SIG-M5 treated with dmso at 0.1 percent for 504 hours (cell line): ENCODE measurements around the gene YDJC.
"Not testable (repeated sequence)": the region's sequence is repeated elsewhere in the genome, so short reads cannot be mapped to it uniquely, and the experiment has no call there.

Source experiments
- DNase-seq: peaks from one replicate; lab custom pipeline; 2025; ENCODE audit not compliant: unreplicated experiment; lab: John Stamatoyannopoulos, UW

Gene YDJC

GRCh38 chr22:21652010-21652546, 22.3 kb upstream of the YDJC start:
- DNase-seq, result peak; percentile 89

DNA sequence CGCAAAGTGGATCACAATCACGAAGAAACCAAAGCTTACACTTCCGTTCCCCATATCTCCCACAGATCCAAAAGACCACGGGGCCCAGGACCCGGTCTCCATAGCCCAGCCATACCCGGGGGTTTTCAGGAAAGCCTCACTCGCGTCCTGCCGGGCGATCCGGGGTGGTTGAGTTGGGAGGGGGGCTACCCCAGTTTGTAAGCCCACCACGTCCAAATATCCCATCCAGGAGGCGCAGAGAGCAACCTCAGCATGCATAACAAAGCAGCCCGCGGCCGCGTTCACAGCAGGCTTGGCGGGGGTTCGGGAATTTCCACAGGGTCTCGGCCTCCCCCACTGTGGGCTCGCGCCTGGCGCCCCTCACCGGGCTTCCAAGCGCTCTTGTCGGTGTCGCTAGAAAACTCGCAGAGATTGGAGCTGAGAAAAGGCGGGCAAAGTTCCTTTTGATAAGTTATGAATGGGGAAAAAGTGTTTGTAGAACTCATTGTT, 21.7 kb upstream of the YDJC start:
- no peak for DNase-seq

DNA sequence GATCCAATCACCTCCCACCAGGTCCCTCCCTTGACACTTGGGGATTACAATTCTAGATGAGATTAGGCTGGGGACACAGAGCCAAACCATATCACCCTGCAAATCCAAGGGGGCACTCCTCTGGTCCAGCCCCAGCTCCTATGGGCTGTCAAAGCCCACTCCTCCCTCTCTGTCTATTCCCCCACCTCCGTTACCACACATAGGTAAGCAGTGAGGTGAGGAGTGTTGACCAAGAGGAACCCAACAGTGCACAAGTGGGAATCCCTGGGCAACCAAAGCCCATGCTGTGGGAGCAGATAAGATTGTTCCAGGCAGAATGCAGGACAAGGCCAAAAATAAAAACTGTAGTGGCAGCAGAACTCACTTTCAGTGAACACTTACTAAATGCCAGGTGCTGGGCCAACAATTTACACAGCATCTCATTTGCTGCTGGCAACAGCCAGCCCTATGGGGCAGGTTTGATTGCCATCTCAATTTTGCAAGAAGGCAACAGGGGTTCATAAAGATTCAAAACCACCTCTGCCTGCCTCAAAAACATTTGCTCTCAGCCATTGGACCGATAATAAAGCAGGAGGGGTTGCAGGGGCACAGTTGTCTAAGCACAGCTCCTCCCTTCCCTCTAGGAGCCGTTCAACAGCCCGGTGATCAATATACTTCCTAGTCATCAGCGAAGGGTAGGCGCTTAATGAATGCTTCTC, 21.1 kb upstream of the YDJC start:
- DNase-seq, result peak; percentile 51

- no peak for DNase-seq
Measured at GRCh38 chr22:21650280-21650679, 20.5 kb upstream of the YDJC start.

DNA sequence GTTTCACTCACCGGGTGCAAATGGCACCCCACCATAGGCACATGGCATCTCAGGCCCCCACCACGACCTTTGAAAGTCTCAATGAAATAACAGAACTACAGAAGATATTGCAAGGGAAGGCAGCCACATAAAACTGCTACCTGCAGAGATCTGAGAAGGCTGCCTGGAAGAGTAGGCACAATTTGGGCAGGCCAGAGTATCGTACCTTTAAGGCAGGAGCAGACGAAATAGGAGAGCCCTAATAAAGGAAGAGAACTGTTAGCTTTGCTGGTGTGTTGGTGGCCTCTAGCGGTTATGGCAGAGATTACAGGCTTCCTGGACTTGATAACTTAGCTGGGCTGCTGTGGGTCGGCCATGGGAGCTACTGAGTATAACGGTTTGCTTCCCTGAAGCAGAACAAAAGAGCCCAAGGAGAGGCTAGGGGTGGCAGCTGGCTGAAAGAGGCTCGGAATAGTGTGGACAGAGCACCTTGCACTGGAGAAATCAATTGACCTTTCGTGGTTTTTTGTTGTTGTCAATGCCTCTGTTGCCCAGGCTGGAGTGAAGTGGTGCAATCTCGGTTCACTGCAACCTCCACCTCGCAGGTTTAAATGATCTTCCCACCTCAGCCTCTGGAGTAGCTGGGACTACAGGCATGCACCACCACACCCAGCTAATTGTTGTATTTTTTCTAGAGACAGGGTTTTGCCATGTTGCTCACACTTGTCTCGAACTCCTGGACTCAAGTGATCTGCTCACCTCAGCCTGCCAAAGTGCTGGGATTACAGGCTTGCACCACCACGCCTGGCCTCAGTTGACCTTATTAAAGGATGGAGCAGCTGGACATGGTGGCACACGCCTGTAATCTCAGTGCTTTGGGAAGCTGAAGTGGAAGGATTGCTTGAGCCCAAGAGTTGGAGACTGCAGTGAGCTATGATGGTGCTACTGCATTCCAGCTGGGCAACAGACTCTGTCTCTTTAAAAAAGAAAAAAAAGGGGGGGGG, 17.1 kb upstream of the YDJC start:
- peak; percentile 87 for DNase-seq

DNA sequence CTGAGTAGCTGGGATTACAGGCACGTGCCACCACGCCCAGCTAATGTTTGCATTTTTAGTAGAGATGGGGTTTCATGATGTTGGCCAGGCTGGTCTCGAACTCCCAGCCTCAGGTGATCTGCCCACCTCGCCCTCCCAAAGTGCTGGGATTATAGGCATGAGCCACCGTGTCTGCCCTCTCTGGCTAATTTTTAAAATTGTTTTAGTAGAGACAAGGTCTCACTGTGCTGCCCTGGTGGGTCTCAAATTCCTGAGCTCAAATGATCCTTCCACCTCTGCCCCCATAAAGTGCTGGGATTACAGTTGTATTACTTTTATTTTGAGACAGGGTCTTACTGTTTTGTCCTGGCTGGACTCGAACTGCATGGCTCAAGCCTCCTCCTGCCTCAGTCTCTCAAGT, 15.7 kb upstream of the YDJC start:
- not testable (repeated sequence) for DNase-seq

DNA sequence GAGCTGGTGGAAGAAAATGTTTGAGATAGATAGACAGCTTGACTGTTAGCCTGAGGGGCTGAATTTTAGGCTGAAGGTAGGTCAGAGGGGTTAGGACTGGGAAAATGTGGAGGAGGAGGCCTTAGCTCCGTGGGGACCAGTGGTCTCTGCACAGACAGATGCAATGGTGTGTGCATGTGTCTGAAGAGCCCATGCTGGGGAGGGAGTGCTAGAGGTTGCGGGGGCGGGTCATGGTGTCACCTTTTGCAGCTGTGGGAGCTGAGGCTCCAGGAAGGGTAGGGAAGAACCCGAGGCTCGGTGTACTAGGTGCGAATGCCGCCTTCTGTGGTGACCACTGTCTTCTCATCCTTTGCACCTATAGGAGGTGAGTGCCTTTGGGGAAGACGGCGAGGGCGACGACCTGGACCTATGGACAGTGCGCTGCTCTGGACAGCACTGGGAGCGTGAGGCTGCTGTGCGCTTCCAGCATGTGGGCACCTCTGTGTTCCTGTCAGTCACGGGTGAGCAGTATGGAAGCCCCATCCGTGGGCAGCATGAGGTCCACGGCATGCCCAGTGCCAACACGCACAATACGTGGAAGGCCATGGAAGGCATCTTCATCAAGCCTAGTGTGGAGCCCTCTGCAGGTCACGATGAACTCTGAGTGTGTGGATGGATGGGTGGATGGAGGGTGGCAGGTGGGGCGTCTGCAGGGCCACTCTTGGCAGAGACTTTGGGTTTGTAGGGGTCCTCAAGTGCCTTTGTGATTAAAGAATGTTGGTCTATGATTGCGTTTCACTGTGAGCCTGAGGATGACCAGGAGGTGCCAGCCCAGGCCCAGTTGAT, 13.9 kb upstream of the YDJC start:
- no peak for DNase-seq

GRCh38 chr22:21642584-21643448, 13.0 kb upstream of the YDJC start:
- DNase-seq, result peak; percentile 46

DNA sequence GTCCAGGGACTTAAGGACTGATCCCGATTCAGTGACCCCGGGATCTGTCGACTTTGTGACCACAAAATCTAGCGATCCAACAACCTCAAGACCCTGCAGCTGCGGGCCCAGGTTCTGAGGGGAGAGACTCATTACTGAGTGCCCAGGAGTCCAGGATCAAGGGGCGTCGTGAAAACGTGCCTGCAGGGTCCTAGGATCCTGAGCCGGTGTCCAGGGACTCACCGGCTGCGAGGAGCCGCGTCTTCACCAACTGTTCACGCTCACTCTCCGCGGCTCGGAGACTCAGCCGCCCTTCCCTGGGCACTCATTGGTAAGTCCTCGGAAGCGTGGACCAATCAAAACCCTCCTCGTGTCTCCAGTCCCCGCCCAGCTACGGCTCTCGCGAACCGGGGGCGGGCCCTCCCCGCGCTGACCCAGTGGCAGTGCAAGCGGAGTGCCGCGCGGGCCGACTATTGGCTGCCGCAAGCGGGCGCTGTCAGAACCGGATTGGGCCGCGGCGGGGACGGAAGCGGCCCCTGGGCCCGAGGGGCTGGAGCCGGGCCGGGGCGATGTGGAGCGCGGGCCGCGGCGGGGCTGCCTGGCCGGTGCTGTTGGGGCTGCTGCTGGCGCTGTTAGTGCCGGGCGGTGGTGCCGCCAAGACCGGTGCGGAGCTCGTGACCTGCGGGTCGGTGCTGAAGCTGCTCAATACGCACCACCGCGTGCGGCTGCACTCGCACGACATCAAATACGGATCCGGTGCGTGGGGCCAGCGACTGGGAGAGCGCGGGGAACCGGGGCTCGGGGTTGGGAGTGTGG, 12.2 kb upstream of the YDJC start, which contains the start of gene SDF2L1:
Gene SDF2L1 (plus strand): TSS at position 514 of the 795 bp plus-strand sequence. CDS start 35 bp downstream, at position 549.
- peak; percentile 97 for DNase-seq

GRCh38 chr22:21641417-21641788, 11.6 kb upstream of the YDJC start:
- DNase-seq, result no peak

- DNase-seq, result no peak
Measured at GRCh38 chr22:21640810-21641209, 11.0 kb upstream of the YDJC start.

DNA sequence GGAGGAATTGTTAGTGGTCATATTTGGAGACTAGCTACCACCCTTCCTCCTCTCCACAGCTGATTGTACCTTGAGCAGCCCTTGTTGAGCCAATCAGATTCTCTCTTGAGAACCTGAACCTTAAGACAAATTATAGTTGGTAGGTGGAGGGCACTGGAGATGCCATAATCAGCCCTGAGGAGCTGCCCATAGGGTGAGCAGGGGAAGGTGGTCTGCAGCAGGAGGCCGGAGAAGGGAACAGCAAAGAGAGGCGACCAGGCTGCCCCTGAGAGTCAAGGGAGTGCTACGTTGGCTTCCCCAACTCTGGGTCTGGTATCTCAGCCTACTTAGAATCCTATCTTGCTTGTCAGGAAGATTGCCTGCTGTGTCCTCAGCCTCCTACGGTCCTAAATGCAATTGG, 9.5 kb upstream of the YDJC start:
- DNase-seq, result no peak

GRCh38 chr22:21637450-21637849, 7.6 kb upstream of the YDJC start:
- DNase-seq, result not testable (repeated sequence)

- DNase-seq, result no peak
Measured at GRCh38 chr22:21636629-21637218, 6.9 kb upstream of the YDJC start.

- no peak for DNase-seq
Measured at GRCh38 chr22:21635771-21636510, 6.1 kb upstream of the YDJC start.

DNA sequence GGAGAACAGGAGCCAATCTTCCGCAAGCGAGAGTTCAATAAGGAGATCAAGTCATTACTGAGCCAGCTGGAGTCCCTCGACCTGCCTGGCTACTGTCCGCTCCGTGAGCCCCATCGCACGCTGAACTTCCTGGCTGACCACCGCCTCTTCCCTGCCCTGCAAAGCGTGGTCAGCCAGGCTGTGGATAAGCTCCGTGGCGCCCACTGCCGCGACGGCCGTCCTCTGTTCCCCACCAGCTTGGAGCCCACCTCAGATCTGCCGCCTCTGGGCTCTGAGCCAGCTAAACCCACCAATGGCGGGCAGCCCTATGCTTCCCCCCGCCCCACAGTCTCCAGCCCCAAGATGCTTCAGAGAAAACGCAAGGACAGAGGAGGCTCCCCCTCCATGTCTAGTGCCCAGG, 5.0 kb upstream of the YDJC start:
- no peak for DNase-seq

DNA sequence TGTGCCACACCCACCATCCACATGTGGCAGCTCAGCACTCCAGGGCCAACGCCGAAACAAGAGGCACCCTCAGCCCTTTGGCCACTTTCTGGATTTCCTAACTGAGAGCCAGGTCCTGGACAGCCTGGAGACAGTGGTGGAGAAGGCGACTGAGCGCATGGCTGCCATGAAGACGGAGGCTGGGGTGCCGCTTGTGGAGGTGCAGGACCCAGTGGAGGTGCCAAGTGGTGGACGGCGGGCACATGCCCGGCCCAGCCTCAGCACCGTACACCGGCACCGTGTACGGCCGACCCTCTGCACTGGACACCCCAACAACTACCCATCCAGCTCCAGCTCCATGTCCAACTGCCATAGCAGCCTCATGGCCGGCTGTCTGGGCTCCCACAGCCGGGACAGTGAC, 4.3 kb upstream of the YDJC start:
- DNase-seq, result no peak

DNA sequence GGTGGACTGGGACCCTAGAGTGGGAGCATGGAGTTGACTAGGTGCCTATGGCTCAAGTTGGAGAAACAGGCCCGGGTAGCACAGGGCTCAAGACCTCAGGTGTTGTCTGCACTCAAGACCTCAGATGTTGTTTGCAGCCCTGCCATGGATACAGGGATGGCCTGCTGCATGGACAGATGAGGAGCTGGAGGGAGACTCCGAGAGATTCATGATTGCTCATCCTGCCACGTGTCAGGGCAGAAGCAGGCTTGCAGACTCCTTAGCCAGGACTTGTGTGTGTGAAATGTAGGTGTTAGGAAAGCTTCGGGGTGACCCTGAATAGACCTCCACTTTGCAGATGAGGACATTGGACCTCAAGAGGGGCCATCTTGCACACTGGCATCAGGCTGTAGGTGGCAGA, 3.7 kb upstream of the YDJC start:
- no peak for DNase-seq
